HL-60 (cell line): ENCODE measurements around the gene FBXL5.

Experiments used
- GABPA ChIP-seq: IDR thresholded peaks from 2 replicates; pipeline ENCODE4 v1.6.1; 2012; ENCODE audit warnings: low read depth
- POLR2AphosphoS5 ChIP-seq: IDR thresholded peaks from 2 replicates; pipeline ENCODE4 v1.6.1; 2012; ENCODE audit warnings: low read depth
- SPI1 ChIP-seq: IDR thresholded peaks from 2 replicates; pipeline ENCODE4 v1.6.1; 2012; ENCODE audit warnings: low read depth, mild to moderate bottlenecking, borderline replicate concordance
- TF ChIP-seq, protein P1 (sequence below): IDR thresholded peaks from one replicate; pipeline ENCODE4 v1.5.1; 2011; ENCODE audit warnings: low read length, control low read depth, inconsistent platforms; ENCODE audit not compliant: insufficient read depth
- TF ChIP-seq, protein P2 (sequence below): IDR thresholded peaks from 2 replicates; pipeline ENCODE4 v1.6.1; 2012; ENCODE audit warnings: low read depth; ENCODE audit not compliant: insufficient replicate concordance

DNA sequence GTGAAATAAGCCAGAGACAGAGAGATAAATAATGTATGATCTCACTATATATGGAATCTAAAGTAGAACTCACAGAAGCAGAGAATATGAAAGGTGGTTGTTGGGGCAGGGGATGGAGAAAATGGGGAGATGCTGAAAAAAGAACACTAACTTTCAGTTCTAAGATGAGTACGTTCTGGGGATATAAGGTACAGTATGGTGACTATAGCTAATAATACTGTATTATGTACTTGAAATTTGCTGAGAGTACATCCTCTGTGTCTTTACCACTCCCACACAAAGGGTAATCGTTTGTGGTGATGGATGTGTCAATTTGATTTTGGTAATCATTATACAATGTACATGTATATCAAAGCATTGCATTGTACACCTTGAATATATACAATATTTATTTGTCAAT, 6.6 kb downstream of the FBXL5 start:
- TF ChIP-seq, protein P1, sequence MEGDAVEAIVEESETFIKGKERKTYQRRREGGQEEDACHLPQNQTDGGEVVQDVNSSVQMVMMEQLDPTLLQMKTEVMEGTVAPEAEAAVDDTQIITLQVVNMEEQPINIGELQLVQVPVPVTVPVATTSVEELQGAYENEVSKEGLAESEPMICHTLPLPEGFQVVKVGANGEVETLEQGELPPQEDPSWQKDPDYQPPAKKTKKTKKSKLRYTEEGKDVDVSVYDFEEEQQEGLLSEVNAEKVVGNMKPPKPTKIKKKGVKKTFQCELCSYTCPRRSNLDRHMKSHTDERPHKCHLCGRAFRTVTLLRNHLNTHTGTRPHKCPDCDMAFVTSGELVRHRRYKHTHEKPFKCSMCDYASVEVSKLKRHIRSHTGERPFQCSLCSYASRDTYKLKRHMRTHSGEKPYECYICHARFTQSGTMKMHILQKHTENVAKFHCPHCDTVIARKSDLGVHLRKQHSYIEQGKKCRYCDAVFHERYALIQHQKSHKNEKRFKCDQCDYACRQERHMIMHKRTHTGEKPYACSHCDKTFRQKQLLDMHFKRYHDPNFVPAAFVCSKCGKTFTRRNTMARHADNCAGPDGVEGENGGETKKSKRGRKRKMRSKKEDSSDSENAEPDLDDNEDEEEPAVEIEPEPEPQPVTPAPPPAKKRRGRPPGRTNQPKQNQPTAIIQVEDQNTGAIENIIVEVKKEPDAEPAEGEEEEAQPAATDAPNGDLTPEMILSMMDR: no peak
- TF ChIP-seq POLR2AphosphoS5 (no peak), SPI1 (no peak), GABPA (no peak)
- TF ChIP-seq, protein P2, sequence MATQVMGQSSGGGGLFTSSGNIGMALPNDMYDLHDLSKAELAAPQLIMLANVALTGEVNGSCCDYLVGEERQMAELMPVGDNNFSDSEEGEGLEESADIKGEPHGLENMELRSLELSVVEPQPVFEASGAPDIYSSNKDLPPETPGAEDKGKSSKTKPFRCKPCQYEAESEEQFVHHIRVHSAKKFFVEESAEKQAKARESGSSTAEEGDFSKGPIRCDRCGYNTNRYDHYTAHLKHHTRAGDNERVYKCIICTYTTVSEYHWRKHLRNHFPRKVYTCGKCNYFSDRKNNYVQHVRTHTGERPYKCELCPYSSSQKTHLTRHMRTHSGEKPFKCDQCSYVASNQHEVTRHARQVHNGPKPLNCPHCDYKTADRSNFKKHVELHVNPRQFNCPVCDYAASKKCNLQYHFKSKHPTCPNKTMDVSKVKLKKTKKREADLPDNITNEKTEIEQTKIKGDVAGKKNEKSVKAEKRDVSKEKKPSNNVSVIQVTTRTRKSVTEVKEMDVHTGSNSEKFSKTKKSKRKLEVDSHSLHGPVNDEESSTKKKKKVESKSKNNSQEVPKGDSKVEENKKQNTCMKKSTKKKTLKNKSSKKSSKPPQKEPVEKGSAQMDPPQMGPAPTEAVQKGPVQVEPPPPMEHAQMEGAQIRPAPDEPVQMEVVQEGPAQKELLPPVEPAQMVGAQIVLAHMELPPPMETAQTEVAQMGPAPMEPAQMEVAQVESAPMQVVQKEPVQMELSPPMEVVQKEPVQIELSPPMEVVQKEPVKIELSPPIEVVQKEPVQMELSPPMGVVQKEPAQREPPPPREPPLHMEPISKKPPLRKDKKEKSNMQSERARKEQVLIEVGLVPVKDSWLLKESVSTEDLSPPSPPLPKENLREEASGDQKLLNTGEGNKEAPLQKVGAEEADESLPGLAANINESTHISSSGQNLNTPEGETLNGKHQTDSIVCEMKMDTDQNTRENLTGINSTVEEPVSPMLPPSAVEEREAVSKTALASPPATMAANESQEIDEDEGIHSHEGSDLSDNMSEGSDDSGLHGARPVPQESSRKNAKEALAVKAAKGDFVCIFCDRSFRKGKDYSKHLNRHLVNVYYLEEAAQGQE: no peak
